RWPE1 (cell line): ENCODE results near the gene FAM163A.

Experiments
- CTCF ChIA-PET: fragments of 350-600 bp; sonication (Branson Sonifier 250); formaldehyde crosslinking; extraction: SDS; loops from one replicate; lab custom pipeline; 2021; lab: Yijun Ruan, JAX
- POLR2A ChIA-PET: fragments of 400-600 bp; formaldehyde crosslinking; extraction: SDS; loops from one replicate; lab custom pipeline; 2020; ENCODE audit warnings: antibody characterized with exemption; ENCODE audit not compliant: low non-redundant PET; lab: Yijun Ruan, JAX
- DNase-seq: peaks from one replicate; pipeline ENCODE4 v3.0.0; 2012; ENCODE audit warnings: low spot score
- H3K27ac ChIP-seq: fragments of 450-650 bp; 2 replicates; pipeline ENCODE4 v1.5.1; 2017
- TF ChIP-seq, protein P1 (sequence below): fragments of 450-650 bp; conservative IDR thresholded peaks from 2 replicates; pipeline ENCODE4 v1.5.1; 2017; ENCODE audit warnings: low read depth, mild to moderate bottlenecking

The FAM163A gene

DNA sequence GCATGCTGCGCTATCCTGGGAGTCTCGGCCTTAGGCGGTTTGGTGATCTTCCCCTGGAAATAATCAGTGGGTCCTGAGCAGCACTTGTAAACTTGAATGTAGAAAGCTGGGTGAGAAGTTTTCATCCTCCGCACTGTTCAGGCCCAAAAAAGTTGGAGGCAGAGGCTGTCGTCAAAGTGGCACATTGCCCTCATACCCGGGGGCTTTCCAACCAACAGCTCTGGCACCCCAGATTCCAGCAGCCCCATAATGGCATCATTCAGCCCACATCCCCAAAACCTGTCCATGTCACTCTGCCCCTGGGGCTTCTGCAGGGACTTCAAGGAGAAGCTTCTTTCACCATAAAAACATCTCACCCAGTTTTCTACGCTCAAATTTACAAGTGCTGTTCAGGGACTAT is 75.2 kb downstream of the FAM163A start:
- no peak overlapping the region for H3K27ac ChIP-seq
- DNase-seq: no peak
- POLR2A ChIA-PET: no interaction called here
- CTCF ChIA-PET: interaction anchor here (0.6 to 1.3 kb wide), 3 partner anchors 8 to 442 kb away, joined by 3 to 6 read pairs (median 4); no protein-coding TSS in a partner anchor
- TF ChIP-seq, protein P1, sequence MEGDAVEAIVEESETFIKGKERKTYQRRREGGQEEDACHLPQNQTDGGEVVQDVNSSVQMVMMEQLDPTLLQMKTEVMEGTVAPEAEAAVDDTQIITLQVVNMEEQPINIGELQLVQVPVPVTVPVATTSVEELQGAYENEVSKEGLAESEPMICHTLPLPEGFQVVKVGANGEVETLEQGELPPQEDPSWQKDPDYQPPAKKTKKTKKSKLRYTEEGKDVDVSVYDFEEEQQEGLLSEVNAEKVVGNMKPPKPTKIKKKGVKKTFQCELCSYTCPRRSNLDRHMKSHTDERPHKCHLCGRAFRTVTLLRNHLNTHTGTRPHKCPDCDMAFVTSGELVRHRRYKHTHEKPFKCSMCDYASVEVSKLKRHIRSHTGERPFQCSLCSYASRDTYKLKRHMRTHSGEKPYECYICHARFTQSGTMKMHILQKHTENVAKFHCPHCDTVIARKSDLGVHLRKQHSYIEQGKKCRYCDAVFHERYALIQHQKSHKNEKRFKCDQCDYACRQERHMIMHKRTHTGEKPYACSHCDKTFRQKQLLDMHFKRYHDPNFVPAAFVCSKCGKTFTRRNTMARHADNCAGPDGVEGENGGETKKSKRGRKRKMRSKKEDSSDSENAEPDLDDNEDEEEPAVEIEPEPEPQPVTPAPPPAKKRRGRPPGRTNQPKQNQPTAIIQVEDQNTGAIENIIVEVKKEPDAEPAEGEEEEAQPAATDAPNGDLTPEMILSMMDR: no peak

DNA sequence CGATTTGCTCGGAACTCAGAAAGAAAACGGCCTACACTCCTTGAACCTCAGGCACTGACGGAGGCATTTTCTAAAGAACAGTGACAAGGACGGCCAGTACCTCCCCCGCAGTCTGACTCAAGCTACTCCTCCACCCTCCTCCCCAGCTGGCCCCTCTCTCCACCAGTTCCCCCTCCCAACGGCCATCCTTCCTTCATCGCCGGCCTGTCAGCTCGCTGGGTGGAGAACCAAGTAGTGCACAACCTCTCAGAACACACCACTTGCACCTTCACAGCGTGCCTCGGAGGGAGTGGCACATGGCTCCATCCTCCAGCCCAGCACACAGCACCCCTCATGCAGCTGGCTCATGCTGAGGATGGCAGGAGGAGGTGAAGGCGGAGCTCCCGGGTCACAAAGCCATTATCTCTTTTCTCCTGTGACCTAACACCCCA is 75.7 kb downstream of the FAM163A start:
- ChIA-PET CTCF (interaction anchor here (0.6 to 1.3 kb wide), 3 partner anchors 8 to 48 kb away, joined by 3 to 6 read pairs (median 4); no protein-coding TSS in a partner anchor), POLR2A (no interaction called here)
- no peak overlapping the region for H3K27ac ChIP-seq
- no peak for DNase-seq
- TF ChIP-seq, protein P1: no peak

DNA sequence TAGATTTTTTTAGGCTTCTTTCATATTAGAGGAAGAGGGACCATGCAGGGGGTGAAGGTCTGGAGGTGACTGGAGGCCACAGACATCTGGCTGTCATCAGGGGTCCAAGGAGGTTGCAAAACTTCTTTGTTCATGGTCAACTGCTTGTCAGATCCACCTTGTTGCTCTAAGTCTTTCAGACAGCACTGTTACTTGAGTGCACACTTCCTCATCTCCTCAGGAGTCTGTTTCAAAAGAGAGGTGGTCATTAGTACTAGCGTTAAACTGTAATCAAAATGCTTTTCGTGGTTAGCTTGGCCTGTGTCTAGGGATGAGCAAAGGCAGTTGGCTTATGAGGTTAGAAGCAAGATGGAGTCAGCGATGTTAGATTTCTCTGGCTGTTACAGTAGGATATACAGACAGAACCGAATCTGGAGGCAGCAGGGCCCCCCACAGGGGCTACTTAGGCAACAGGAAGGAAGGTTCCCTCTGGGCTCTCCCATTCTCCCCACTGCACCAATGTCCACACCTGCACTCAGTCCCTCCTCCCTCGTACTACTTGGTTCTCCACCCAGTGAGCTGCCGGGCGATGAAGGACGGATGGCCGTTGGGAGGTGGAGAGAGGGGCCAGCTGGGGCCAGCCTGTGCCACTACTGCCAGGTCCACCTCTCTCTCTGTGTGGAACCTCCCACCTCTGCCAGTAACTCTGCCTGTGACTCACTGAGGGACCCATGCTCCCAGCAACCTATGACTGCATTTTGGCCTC is 77.3 kb downstream of the FAM163A start:
- ChIA-PET POLR2A (no interaction called here), CTCF (interaction anchor here (1.5 kb wide), 1 partner anchor 114 kb away, joined by 3 read pairs; no protein-coding TSS in a partner anchor)
- TF ChIP-seq, protein P1: no peak
- no peak for DNase-seq
- no peak overlapping the region for H3K27ac ChIP-seq

DNA sequence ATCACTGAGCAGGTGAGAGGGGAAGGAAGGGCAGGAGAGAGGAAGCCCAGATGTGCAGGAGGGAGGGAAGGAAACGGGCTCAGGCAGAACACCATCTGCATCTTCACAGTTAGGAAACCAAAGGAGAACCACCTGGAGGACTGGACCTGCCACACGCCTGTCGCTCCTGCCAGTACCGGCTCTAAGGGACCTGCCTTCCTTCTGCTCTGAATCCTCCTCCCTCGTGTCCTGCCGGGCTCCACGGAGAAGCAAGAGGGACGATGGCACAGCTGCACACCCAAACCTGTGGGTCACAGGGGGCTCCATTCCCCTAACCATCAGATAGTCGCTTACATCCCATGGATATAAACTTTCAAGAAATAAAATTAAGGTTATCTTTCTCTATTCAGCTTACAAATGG is 78.4 kb downstream of the FAM163A start:
- TF ChIP-seq, protein P1: no peak
- ChIA-PET POLR2A (no interaction called here), CTCF (no interaction called here)
- no peak overlapping the region for H3K27ac ChIP-seq
- no peak for DNase-seq

DNA sequence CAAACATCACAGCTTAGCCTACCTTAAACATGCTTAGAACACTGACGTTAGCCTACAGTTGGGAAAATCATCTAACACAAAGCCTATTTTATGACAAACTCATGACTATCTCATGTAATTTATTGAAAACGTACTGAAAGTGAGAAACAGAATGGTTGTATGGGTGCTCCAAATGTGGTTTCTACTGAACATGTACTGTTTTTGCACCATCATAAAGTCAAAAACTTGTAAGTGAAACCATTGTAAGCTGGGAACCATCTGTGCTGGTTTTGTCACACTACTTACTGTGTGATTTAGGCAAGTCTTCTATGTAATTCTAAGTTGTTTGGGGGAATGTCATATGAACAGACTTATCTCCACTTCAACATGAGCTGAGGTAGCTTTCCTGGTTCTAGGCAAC is 79.0 kb downstream of the FAM163A start:
- ChIA-PET CTCF (no interaction called here), POLR2A (no interaction called here)
- no peak overlapping the region for H3K27ac ChIP-seq
- DNase-seq: no peak
- TF ChIP-seq, protein P1: no peak

DNA sequence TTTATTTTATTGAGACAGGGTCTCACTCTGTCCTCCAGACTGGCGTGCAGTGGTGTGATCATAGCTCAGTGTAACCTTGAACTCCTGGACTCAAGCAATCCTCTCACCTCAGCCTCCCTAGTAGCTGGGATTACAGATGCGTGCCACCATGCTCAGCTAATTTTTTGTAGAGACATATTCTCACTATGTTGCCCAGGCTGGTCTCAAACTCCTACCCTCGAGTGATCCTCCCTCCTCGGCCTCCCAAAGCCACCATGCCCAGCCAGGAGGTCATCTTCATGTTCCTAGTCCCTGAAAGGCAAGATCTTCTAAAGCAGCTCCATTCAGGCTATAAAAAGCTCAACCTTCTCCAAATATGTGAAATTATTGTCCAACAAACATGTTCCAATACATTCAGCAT is 80.6 kb downstream of the FAM163A start:
- ChIA-PET CTCF (interaction anchor here (1.5 kb wide), 1 partner anchor 9 kb away, joined by 8 read pairs; no protein-coding TSS in a partner anchor), POLR2A (no interaction called here)
- TF ChIP-seq, protein P1: no peak
- no peak for DNase-seq
- no peak overlapping the region for H3K27ac ChIP-seq
